GM18499 (cell line): ENCODE results near the gene KCNB1.
"Not testable (repeated sequence)": the region's sequence is repeated elsewhere in the genome, so short reads cannot be mapped to it uniquely, and the experiment has no call there.

Experiments
- ATAC-seq: cut with Tn5 transposase; IDR thresholded peaks from one replicate; pipeline ENCODE4 v1.9.1; 2021; ENCODE audit warnings: moderate number of reproducible peaks; ENCODE audit not compliant: insufficient read depth, unreplicated experiment

KCNB1 gene

DNA sequence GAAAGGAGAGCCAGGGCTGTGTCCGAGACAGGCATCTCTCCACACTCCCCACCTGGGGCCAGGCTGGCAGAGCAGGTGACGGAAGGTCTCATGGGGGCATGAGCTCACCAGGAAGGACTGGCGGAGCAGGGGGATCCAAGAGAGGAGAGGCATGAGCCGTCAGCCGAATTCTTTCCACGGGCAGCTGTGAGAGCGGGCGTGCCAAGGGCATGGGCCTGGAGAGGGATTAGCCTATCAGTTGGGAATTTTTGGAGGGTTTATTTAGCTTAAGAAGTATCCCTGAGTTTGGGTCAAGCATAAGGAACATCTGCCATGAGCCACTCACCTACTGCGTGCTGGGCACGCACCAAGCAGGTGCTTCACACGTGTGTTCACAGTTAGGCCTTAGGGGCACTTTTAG lies 144.4 kb downstream of the KCNB1 start:
- ATAC-seq = no peak

DNA sequence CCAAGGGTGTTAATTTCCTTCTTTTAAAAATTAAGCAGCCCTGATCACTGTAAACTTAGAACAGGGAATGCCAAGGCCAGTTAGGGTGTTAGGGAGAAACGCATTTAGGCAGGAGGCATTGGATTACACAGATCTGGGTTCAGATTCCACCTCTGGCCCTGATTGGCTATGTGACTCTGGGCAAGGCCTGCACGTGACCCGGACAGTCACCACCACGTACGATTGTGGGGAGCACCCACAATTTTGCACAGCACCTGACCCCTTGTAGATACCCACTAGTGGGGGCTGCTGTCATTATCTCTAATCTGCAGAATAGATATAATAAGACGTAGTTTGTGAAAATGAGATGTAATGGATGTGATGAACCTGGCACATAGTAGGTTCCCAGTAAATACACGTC lies 145.1 kb downstream of the KCNB1 start:
- no peak for ATAC-seq

DNA sequence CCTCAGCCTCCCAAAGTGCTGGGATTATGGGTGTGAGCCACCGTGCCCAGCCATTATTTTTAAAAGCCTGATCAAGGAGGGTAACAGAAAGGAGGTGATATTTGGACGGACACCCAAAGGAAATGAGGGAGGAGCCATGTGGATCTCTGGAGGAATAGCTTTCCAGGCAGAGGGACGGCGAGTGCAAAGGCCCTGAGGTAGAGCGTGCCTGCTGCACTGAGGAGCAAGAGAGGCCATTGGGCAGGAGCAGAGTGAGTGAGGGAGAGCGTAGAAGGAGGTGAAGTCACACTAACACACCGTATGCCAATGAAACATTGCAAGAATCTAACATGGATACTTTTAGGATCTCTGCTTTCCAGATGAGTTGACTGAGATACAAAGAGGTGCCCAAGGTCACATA lies 145.7 kb downstream of the KCNB1 start:
- no peak for ATAC-seq

DNA sequence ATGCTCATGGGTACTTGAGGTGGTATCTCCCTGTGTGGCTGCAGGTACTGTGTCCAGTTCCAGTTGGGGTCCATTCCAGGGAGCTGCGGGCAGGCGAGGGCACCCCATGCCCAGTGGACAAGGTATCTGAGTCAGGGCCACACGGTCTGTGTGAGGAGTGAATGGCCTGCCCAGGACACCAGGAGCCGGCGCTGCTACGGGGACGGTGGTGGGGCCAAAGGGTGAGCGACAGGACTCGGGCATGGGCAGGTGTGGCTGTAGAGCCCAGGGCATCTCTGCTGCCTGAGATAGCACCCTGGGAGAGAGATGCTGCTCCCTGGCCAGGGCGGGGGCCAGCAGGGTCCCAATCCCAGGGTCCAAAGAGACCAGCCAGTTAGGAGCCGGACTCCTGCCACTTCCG lies 147.0 kb downstream of the KCNB1 start:
- ATAC-seq = no peak

GRCh38 chr20:49330701-49331615 lies 151.5 kb downstream of the KCNB1 start:
- no peak for ATAC-seq

- ATAC-seq = no peak
Measured at GRCh38 chr20:49328790-49329189, 153.7 kb downstream of the KCNB1 start.

- no peak for ATAC-seq
Measured at GRCh38 chr20:49326026-49326425, 156.4 kb downstream of the KCNB1 start.

DNA sequence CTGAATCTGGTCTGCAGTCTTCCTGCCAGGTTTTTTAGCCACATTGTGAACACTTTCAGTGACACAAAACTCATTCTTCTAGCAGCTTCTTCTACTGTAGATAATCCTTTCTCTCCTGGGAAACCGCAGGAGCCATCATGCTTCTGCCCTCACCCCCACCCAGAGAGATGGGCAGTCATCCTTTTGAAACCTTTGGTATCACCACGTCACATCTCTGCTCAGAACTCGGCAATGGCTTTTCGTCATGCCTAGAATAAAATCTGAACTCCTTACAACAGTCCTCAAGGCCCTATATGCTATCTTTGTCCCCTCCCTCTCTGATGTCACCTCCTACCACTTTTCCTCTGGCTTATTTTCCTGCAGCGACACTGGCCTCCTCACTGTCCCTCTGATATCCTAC lies 158.2 kb downstream of the KCNB1 start:
- no peak for ATAC-seq

DNA sequence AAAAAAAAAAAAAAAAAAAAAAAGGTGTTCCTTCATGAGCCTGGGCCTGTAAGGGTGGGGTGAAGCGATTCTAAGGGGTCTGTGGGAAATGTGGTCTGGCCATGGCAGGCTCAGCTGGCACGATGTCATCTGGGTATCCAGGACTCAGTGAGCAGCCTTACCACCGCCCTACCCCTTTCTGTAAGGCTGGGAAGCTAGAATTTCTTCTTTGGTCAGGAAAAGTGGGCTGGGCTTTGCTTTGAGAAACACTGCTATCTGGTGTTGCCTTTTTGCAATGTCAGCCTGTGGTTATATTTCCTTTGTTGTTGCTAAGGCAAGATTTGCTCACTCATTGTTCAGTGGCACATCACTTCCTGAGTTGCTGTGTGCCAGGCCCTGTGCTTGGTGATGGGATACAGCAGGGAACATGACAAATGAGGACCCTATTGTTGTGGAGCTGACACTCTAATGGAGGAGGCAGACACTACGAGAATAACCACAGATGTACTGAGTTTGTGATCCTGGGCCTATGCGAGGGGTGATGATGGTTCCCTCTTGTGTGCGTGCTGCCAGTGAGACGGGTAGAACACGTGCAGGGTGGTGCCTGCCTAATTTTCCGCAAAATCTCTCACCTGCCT lies 158.7 kb downstream of the KCNB1 start:
- ATAC-seq = no peak

DNA sequence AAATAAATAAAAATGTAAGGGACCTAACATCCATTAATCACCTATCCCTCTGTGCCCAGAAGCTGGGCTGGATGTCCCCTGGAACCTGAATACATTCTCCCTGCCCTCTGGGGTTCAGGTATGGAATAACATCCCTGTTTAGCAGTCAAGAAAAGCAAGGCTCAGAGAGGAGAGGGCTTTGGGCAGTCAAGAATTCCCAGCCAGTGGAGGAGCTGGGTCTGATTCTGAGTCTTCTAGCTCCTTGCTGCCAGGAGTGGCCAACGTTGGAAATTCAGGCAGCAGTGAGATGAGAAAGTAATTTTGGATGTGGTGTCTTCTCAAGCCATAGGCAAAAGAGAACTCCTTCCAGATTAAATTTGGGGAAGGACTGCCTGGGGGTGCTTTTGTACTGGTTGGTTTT lies 162.0 kb downstream of the KCNB1 start:
- ATAC-seq = no peak

DNA sequence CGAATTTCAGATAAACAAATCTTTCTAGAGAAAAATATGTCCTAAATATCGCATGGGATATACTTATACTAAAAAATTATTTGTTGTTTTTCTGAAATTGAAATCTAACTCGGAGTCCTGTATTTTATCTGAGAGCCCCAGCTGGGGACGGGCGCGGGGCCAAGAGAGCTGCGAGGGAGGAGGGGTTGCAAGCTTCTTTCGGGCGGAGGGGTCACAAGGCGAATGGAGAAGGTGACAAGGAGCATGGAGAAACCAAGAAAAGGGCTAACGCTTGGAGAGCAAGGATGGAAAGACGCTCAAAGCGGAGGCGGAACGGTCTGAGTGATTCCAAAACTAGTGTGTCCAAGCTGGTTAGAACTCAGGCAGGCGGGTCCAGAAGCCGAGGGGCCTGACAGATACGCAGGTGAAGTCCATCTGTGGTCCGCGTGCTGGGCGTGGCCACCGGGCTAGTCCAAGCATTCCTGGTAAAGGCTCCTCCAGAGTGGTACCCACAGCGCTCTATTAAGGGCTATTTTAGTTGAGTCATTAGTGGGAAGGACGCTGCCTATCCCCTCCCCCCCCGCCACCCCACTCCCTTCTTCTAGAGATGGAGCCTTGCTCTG lies 163.2 kb downstream of the KCNB1 start:
- ATAC-seq = no peak

DNA sequence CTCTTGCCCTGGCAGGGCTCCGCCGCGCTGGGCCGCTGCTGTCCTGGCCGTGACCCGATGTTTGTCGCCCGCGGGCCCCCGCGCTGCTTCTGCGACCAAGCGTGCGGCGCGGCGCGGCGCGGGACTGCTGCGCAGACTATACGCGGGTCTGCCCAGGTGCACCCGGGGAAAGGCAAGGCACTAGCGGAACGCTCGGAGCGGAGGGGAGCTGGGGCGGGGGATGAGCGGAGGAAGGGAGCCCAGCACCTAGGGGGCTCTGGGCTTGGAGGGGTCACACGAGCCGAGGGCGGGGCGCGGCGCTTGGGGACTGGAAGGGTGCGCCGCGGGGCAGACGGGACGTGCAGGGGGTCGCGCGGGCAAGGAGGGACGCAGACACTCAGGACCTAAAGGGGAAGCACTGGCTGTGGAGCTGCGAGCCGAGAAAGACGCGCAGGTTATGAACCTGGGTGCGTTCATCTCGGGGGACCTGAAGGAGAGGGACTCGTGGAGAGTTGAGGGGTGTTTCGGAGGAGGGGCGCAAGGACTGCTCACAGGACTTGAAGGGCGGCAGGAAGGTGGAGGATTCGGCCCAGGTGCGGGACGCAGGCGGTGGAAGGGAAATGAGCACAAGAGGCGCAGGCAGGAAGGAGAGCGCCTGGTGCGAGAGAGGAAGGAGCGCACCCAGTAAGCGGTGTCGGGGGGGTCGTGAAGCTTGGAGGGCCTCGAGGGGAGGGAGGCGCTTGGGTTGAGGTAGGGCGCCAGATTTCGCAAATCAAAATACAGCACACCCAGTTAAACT lies 163.8 kb downstream of the KCNB1 start:
- ATAC-seq = no peak

GRCh38 chr20:49318091-49318429 lies 164.4 kb downstream of the KCNB1 start:
- no peak for ATAC-seq

- no peak for ATAC-seq
Measured at GRCh38 chr20:49316704-49317103, 165.8 kb downstream of the KCNB1 start.

GRCh38 chr20:49315580-49315979 lies 166.9 kb downstream of the KCNB1 start:
- ATAC-seq = no peak

DNA sequence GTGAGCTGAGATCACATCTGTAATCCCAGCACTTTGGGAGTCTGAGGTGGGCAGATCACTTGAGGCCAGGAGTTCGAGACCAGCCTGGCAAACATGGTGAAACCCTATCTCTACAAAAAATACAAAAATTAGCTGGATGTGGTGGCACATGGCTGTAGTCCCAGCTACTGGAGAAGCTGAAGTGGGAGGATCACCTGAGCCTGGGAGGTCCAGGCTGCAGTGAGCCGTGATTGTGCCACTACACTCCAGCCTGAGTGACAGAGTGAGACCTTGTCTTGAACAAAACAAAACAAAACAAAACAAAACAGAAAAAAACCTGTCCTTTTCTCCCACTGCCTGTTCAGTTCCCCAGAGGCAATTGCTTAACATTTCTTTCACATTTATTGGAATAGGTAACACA lies 168.4 kb downstream of the KCNB1 start:
- not testable (repeated sequence) for ATAC-seq
